C1 segment of cervical spinal cord (tissue), 14 donors: ENCODE measurements around the gene HEXIM2.

ENCODE experiments used
- DNase-seq, 14 donors: peaks; one replicate each; lab custom pipeline; 2025; lab: John Stamatoyannopoulos, UW

Gene HEXIM2

DNA sequence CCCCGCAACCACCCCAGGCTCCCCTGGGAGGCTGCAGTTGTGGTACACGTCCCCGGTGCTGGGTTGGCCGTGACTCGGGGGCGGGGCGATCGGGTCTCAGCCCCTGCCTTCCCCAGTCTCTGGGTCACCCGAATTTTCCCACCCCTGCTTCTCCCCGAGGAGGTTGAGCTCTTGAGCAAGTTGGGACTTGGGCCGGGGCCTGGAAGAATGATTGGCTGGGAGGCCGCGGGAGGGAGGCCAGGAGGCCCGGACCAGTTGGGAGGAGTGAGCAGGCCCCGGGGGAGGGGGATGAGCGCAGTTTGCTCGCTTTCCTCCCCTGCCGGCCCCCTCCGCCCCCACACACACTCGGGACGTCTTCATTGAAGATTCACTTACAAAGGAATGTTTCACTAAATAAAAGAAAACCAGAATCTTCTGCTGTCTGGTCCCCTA lies 17.9 kb upstream of the HEXIM2 start:
- peak in 12 of 14 donors; percentile 23 to 81 (median 52) for DNase-seq

DNA sequence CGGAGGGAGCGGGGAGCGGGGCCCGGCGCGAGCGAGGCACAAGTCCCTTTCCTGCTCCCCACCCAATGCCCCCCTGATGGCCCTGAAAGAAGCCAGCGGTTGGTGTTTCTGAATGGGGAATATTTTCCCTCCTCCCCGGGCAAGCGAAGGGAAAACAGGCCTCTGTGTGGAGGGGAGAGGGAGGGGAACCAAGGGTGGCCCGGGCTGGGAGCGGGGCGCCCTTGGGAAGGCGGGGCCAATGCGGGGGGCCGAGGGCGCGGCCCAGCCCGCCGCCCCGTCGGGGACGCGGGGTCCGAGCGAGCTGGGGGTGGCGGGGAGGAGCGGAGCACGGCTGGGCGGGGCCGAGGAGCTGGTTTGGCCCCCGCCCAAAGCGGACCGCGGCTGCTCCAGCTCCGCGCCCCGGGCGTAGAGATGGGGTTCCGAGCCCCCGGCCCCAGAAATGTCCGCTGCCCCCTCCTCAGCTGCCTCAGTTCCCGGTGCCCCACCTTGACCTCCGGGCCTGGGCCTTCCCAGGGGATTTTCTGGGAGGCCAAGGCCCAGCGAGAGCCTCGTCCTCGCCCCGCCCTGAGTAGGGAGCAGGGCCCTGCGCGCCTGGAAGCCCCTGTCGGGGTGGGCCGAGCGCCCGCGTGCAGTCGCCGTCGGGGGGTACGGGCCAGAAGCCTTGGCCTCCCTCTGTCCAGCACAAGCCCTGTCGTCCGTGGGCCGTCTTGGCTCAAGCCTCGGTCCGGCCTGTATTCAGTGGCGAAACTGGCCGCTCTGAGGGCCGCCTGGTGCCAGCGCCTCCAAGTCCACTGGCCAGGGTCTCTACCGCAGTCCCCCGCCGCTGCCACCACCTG lies 17.3 kb upstream of the HEXIM2 start:
- DNase-seq, result peak in 5 of 14 donors; percentile 51 to 81 (median 59)

DNA sequence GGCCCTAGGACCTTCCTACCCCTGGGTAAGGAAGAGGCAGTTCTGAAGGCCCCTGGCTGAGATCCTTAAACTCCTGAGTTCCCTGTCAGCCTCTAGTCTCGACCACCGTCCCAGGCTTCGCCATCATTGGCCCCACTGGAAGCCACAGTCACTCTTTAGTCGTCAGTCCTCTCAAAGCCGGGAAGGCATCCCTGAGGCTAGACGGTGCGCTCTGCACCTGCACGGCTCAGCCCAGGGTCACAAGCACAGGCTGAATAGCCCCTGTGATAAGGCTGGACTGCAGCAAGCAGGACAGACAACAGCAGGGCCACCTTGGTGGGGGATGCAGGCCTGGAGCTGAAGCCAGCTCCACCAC lies 16.7 kb upstream of the HEXIM2 start:
- no peak for DNase-seq

DNA sequence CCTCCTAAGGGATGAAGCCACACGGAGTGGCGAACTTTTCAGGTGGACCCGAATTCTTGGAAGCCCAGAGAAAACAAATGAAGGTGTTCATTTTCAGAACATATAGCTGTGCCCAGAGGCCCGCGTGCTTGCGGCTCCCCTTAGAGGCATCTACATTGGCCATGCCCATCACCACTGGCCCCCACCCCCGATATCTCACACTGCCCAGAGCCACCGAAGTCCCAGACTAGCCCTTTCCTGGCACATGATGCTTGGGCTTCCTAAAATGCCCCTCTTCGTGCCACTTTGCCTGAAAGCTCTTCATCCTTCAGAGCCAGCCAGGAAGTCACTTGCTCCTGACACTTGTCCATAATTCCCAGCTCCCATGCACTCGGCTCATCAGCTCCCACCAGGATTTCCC lies 15.5 kb upstream of the HEXIM2 start:
- DNase-seq, result no peak

- no peak for DNase-seq
Measured at GRCh38 chr17:45146592-45146889, 15.1 kb upstream of the HEXIM2 start.

DNA sequence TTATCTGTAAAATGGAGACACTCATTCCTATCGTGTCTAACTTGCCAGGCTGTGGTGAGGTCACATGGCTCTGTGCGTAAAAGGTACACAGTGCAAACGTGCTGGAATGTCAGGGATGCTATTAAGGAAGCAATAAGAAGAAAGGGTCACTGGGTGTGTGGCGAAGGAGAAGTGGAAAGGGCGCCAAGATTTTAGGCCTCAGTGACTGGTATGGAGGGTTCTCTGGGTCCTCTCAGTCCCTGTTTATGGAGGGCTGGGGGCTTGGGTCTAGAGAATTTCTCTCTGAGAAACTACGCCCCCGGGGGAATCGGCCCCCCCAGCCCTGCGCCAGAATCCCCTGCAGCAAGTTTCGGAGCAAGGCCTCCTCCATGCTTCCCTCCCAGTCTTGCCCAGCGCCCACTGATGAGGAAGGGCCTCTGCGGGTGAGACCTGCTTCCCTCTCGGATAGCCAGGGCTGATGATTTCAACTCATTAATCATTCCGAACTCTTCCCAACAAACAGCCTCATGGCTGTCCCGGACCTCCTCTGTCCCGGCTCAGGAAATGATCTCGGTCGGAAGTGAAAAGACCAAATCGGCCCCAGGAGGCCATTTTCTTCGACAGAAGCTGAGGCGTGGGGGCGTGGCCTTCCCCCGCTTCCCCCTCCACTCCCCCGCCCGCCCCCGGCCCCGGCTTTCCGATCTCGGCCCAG lies 14.6 kb upstream of the HEXIM2 start:
- DNase-seq, result peak in 3 of 14 donors; percentile 71 to 90 (median 87)

DNA sequence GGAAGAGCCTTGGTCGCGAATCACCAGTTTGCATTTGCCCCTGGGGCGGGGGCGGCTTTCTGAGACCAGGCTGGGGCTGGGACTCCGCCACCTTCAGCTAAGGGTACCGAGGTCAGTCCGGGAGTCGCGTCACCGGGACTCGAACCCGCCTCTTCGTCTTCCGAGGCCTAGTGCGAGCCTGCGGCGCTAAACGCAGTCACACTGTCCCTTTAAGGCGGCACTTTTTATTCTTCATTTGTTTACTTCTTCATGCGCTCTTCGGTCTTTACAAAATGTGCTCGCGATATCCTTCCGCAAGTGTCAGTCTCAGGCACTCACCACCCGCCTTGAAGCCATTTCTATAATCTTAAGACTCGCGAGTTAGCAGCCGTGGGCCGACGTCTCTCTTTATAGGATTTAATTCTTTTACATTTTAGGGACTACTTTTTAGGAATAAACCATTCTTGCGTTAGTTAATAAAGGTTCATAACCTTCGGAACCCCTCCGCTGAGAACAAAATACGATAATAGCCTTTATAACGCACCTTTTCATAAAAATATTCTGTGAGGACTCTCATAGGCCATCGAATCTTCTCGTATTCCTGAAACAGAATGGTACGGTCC lies 14.0 kb upstream of the HEXIM2 start:
- DNase-seq, result peak in 12 of 14 donors; percentile 68 to 91 (median 81)

- DNase-seq, result peak; percentile 96 to 100 (median 99)
Measured at GRCh38 chr17:45148183-45149036, 13.3 kb upstream of the HEXIM2 start, which contains the start of gene HEXIM1. Gene HEXIM1, plus strand, starts transcription at chr17:45148475. Its CDS starts 716 bp downstream, at chr17:45149191.

GRCh38 chr17:45149037-45149668 lies 12.5 kb upstream of the HEXIM2 start:
- DNase-seq, result peak in 12 of 14 donors; percentile 68 to 85 (median 75)

DNA sequence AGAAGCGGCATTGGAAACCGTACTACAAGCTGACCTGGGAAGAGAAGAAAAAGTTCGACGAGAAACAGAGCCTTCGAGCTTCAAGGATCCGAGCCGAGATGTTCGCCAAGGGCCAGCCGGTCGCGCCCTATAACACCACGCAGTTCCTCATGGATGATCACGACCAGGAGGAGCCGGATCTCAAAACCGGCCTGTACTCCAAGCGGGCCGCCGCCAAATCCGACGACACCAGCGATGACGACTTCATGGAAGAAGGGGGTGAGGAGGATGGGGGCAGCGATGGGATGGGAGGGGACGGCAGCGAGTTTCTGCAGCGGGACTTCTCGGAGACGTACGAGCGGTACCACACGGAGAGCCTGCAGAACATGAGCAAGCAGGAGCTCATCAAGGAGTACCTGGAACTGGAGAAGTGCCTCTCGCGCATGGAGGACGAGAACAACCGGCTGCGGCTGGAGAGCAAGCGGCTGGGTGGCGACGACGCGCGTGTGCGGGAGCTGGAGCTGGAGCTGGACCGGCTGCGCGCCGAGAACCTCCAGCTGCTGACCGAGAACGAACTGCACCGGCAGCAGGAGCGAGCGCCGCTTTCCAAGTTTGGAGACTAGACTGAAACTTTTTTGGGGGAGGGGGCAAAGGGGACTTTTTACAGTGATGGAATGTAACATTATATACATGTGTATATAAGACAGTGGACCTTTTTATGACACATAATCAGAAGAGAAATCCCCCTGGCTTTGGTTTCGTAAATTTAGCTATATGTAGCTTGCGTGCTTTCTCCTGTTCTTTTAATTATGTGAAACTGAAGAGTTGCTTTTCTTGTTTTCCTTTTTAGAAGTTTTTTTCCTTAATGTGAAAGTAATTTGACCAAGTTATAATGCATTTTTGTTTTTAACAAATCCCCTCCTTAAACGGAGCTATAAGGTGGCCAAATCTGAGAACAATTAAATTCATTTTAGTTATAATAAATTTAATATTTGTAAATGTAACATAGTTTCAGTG lies 11.7 kb upstream of the HEXIM2 start:
- peak in 11 of 14 donors; percentile 61 to 85 (median 72) for DNase-seq

DNA sequence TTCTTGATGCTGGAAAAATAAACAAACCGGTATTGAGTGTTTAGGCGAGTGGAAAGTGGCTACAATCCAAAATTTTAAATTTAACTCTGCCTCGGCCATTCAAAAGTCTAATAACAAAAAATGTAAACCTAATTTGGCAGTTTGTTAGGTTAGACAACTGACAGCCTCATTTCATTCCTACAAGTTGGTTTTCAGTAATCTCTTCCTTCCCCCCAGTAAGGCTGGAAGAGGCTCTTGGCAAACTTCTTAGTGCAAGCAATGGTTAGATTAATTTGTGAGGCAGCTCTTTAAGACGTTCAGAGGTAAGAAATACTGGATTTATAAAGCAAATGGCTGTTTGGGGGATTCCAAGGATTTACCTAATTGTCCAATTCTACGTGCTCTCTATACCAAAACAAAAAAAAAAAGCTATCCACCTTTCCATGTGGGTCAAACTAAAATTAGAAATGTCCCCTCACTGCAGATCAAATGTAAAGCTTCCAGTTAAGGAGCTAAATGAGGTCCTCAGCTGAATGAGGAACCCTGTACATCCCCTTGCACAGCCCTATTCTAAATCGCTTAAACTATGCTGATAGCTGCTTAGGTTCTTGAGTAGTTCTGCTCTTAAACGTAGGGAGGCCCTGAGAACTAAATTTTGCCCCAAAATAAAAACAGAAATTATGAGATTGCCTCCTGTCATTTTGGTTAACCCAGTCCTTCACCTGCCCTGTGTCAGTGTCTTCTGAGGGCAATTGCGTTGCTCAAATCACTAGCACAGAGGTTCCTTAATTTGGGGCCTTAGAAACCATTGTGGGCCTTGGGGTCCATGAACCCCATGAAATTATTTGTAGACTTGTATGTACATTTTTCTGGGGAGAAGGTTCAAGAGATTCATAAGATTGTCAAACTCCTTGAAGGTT lies 10.5 kb upstream of the HEXIM2 start:
- DNase-seq, result peak in 1 of 14 donors; percentile 30

GRCh38 chr17:45155029-45155428 lies 6.6 kb upstream of the HEXIM2 start:
- DNase-seq, result no peak

- no peak for DNase-seq
Measured at GRCh38 chr17:45155483-45155882, 6.2 kb upstream of the HEXIM2 start.

GRCh38 chr17:45156242-45156641 lies 5.4 kb upstream of the HEXIM2 start:
- DNase-seq, result no peak

DNA sequence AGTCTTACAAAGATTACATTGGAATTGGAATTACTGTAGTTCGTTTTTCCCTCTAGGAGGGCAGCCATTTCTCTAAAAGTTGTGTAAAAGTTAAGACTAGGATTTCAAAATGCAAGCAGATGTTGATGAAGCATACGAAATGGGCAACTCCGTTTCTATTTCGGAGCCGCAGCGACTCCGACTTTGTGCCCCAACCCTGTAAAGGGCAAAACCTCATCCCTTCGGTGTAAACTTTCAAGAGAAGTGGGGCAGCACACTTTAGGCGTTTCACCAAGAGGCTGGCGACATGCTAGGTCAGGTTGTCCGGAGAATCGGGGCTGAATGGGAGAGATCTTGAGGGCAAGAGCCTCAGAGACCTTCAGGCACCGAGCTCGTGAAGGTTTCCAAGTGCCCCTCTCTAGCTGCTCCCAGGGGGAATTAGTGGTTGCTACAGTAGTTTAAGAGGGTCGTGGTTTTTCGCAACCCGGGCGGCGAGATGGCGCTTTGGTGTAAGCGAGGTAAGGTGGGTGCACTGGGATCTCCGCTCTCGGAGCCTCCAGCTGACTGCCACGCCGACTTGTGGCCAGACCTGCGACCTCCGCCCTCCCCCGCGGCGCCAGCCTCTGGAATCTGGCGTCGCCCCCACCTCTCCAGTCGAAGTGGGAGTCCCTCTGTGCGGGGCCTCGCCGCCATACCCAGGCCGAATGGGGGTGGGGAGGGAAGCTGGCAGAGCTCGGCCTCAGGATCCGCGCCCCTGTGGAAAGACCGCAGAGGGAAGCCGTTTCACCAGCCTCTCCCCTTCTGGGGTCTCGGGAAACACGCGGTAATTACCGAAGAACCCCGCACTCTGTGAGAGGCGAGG lies 1.0 kb upstream of the HEXIM2 start:
- DNase-seq, result peak in 11 of 14 donors; percentile 68 to 90 (median 84)

GRCh38 chr17:45162025-45162687 lies 481 bp downstream of the HEXIM2 start:
- DNase-seq, result peak in 2 of 14 donors; percentile 30 to 50

DNA sequence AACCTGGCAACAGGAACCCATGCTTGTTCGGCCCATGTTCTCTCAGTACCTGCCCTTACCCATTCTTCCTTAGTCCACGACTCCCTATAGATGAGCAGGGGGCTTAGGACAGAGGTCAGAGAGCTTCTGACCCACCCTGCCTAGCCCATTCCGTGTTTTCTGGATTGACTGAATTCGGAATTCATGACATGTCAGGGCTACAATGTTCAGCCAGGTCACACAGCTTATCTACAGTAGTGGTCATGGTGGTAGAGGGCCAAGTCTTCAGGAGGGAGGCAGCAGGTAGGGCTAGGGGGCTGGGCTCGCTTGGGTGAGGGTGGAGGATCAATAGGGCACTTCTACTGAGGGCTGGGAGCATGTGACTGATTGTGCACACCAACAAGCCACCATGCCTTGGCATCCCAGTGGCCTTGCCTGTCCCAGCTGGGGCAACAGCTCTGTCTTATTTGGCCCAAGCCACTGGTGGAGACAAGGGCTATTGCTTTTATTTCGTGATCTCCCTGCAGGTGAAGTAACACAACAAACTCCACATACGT lies 3.1 kb downstream of the HEXIM2 start:
- no peak for DNase-seq
